Loucy (cell line): ENCODE results near the gene ADAMTS13.

Experiments
- CTCF ChIP-seq: fragments of 200-600 bp; sonication (generic); conservative IDR thresholded peaks from 2 replicates; pipeline ENCODE4 v1.5.1; 2014; ENCODE audit warnings: mild to moderate bottlenecking, antibody characterized with exemption, low read length
- EZH2phosphoT487 ChIP-seq: fragments of 200-600 bp; IDR thresholded peaks from 2 replicates; pipeline ENCODE4 v1.6.1; 2018; ENCODE audit warnings: antibody characterized with exemption, mild to moderate bottlenecking, moderate library complexity, borderline replicate concordance

- TF ChIP-seq CTCF = no peak
- no peak for TF ChIP-seq EZH2phosphoT487
These were observed 36.6 kb downstream of the ADAMTS13 start for GRCh38 chr9:133458643-133459312.
